CD1c-positive myeloid dendritic cell (primary cell): Measurements from ENCODE around the gene PYCR2.
"Not testable (repeated sequence)": the region's sequence is repeated elsewhere in the genome, so short reads cannot be mapped to it uniquely, and the experiment has no call there.

Experiments used
- DNase-seq: peaks from one replicate; pipeline ENCODE4 v3.0.0-alpha.2; 2016; ENCODE audit errors: extremely low spot score

The PYCR2 gene

DNA sequence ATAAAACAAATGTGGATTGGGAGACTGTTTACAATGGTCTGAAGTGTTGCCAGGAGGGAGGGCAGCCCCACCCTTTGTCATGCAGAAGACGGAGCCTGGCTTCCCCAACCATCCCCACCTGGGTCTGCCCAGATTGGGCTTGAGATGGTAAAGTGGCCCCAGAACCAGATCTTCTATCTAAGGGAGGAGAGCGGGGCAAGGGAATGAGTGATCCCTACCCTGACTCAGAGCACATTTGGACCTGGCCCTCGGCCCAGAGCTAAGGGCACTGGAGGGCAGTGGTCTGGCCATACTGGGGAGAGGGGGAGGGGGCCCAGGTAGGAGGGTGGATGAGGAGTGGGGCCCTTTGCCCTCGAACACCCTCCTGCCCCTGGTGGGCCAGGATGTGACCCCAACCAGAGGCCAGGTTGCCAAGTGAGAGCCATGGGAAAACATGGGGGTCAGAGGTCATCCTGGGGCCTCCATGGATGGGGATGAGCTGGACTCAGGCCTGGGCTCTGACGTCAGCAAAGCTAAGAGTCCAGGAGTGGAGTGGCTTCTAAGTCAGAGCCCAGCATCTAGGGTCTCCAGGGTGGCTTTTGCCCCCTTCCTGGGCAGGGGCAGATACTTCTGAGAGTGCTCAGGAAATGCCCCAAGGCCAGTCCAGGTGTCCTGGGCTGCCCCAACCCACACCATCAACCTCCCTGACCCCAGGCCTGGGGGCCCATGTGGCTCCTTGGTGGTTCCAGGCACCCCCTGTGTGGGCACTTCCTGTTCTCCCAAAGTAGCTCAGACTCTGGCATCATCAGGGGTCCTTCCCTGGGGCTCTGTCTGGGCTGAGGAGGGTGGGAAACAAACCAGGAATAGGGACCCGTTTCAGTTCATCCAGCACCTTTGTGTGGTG is 33.5 kb downstream of the PYCR2 start:
- DNase-seq = no peak

DNA sequence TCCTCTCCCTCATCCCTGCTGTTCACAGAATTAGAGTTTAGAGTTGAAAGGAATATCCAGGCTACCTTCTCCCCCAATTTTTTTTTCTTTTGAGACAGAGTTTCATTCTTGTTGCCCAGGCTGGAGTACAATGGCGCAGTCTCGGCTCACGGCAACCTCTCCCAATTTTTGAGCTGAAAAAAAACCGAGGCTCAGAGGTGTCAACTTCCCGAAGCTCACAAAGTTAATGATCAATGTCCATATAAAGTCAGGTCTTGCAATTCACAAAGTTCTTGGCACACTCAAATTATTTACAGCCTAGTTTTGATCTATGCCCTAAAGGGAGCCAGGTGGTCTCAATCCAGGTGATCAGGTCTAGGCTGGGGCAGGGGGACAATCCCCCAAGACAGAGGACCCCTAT is 34.3 kb downstream of the PYCR2 start:
- DNase-seq = no peak

DNA sequence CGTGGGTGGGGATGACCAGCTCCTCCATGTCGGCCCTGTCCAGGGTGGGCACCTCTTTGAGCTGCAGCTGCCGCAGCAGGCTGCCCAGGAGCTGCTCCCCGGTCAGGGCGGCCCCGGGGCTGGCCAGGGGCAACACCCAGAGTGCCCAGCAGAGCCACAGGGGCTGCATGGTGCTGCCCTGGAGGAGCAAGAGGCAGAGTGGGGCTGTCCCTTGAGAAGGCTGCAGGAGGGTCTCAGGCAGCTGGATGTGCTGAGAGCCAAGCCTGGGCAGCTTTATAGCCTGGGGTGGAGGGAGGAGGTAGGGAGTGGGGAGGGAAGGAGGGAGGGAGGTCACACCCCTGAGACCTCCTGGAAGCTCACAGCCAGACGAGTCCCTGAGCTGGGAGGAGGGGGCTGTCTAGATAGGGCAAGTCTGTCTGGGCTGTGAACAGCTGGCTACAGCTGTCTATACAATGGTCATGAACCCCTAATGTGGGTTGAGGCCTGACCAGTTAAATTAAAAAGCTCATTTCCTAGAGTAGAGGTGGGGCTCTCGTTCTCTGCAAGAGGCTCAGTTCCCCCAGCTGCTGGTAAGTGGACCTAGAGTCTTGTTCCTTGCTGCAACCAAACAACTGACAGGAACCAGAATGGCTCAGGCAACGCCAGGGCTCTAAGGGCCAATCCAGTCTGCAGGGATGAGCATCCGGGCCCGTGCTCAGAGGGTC is 35.0 kb downstream of the PYCR2 start, which contains the start of gene LEFTY1:
Gene LEFTY1 (minus strand): TSS at position 249 of the 704 bp plus-strand sequence. CDS start 80 bp downstream, at position 169.
- DNase-seq = no peak

DNA sequence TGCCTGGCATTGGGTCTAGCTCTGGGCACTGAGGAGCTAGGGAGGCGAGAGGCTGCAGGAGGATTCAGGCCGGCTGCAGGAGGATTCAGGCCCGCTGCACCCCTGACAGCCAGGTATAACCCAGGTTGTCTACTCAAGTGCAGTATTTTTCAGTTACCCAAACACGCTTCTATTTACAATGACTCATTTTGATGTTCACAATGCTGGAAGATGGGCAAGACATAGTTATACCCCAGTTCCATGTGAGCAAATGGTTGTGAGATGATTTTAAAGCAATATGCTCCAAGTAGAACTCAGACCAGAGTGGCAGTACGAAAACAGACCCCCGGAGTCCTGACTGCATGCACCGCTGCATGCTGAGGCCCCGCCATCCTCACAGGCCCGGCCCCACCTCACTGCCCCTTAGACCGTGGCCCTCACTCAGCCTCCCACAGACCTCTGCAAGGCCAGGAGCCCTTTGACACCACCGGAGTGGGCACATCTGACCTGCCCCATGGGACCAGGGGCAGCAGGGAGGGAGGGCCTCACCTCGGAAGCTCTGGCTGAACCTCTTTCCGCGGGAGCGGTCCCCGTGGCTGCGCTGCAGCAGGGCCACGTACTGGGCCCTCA is 35.7 kb downstream of the PYCR2 start:
- no peak for DNase-seq

DNA sequence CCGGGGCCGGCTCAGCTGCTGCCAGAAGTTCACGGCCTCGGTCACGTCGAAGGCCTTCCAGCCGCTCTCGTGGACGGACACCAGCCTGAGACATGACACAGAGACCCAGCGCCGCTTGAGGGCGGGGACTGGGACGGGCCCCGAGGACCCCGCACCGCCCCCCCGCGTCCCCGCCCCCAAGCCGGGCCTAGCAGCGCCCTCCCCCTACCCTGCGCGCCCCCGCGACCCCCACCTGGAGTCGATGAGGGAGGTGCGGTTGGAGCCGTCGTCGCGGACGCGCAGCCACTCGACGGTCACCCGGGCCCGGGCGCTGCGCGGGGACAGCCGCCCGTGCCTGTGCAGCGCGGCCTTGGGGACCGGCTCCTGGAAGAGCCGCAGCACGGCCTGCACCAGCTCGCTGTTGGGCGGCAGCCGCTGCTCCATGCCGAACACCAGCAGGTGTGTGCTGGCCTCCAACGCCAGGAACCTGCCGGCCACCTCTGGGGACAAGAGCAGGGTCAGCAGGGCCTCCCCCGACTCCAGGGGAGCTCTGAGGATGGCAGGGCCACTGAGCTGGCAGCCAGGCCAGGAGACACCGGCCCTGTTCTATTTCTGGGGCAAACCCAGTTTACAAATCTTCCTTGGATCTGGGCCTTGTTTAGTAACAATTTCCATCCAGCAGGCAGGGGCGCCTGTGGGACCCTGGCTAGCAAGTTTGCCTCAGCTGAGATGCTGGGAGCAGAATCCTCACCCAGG is 36.3 kb downstream of the PYCR2 start:
- not testable (repeated sequence) for DNase-seq

DNA sequence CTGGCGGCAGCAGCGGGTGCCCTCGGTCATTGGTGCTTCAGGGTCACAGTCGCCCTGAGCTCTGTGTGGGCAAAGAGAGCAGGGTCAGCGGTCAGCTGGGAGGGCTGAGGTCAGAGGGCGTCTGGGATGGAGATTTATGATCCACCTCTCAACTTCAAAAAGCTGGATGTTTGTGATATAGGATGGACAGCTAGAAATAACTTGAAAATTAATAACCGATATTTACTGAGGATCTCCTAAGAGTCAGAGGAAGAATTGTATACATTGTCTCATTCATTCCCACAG is 37.1 kb downstream of the PYCR2 start:
- DNase-seq = no peak

DNA sequence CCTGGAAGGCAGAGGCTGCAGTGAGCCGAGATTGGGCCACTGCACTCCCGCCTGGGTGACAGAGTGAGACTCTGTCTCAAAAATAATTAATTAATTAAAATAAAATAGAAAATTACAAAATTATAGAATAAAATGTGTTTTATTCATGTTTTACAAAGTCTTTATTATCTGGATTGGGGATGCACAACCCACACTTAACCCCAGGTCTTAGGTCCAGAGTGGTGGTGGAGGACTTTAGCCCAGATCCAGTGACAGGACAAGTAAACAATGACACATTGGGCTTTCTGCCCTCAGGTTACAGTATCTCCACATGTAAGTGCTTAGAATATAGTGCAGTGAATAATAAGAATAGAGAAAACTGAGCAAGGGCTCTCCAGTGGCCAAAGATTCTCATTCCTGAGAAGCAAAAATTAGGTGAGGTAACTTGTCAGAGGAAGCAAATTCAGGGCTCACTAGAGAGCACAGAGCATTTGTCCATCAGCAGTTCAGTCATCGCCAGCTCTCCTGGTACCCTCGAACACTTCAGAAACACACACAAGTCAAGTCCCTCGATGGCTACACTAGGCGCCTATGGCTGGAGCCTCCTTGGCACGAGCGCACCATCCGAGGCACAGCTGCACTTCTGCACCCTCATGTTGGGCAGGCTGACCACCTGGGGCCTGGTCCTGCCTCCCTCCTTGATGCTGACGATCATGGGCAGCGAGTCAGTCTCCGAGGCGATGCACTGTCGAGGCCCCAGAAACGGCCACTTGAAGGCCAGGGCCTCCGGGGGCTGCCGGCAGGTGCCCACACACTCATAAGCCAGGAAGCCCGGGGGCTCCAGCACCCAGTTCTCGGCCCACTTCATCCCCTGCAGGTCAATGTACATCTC is 37.7 kb downstream of the PYCR2 start:
- no peak for DNase-seq

DNA sequence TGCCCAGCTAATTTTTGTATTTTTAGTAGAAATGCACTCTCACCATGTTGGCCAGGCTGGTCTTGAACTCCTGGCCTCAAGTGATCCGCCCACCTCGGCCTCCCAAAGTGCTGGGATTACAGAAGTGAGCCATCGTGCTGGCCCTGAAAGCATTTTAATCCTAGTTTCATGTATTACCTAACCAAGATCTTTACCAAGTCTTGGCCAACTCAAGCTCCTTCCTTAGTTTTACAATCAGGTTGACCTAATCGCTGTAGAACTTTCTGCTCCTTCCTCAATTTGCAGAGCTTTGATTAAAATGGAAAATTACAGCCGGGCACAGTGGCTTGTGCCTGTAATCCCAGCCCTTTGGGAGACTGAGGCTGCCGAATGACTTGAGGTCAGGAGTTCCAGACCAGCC is 38.7 kb downstream of the PYCR2 start:
- DNase-seq = peak; percentile 63

DNA sequence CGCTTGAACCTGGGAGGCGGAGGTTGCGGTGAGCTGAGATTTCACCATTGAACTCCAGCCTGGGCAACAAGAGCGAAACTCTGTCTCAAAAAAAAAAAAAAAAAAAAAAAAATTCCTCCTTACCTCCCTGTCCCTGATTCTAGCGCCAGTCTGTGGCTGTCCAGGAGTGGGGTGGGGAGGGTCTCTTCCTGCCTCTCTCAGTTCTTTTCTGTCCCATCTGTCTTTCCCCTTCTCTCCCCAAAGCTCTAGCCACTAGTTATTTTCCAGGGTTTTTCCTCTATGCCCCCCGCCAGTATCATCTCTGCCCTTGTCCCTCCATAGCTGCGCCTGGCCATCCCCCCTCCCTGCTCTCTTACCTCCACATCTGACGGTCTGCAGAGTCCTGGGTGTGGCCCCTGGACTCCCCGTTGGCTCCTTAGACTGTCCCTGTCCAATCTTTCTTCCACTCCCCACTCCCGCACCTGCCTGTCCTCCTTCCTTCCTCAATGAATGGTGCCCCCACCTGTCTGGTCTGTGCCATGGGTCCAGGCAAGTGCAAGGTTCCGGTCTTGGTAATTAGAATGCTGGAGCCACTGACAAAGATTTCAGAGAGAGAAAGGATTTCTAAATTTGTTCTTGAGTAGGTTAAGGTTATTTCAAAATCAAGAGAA is 40.3 kb downstream of the PYCR2 start:
- no peak for DNase-seq

DNA sequence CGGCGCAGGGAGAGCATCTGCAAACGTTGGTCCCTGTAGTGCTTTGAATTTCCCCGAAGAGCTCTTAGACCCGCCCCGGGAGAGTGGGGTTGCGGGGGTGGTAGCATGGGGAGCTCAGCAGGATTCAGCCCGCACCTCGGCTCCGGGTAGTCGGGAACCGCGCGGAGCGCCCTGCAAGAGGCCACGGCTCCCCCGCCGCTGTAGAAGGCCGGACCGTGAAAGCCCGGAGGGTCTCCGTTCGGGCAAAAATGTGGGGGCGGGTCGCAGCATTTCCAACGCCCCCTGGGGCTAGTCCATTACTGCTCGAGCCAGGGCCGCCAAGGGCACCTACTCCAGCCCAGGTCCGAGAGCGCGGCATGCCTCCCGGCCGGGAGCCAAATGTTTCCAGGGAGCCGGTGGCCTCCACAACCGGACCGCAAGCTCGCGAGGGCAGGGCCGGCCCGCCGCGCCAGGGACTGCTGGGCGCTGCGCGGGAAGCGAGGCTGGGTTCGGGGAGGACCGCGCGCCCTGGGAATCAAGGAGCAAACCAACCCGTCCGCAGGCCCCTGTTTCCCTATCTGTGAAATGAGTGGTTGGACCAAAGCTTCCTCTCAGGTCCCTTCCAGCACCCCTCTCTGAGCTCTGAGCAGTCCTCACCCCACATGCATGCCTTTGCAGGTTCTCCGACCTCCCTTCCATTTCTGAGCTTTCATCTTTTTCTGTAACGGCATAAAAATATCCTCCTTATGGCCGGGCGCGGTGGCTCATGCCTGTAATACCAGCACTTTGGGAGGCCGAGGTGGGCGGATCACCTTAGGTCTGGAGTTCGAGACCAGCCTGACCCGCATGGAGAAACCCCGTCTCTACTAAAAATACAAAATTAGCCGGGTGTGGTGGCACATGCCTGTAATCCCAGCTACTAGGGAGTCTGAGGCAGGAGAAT is 41.1 kb downstream of the PYCR2 start:
- DNase-seq = peak; percentile 24

DNA sequence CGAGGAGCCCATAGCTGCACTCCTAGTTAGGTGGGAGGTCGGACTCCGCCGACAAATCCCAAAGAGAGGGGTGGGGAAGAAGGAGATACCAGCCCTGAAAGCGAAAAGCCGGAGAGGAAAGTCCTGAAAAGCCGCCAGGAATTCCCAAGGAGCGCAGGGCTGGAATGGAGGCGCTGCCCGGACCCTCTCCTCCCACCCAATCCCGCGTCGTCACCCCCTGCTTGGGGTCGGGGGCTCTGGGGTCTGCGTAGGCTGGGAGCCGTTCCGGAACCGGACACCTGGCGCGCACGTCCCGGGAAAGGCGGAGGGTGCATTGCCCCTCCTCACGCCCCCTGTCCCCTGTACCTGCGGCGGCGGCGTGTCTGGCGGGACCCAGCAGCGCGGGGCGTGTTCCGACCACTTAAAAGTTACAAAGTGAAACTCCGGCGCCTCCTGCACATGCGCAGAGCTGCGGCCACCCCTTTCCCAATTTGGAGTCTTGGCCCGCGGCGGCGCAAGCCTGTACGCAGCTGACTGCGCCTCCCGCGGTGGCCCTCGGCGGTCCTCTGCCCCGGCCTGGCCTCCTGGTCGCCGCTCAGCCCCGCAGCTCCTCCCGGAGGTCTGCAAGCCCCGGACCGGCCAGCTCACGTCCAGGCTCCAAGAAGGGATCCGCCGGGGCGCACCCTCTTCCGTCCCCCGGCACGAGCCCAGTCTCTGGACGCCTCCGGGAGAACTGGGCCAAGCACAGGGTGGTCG is 41.9 kb downstream of the PYCR2 start, which contains the start of gene TMEM63A:
Gene TMEM63A (minus strand): TSS at position 422 of the 735 bp plus-strand sequence. CDS start 4,800 bp downstream, outside the sequence.
- DNase-seq = peak; percentile 91

DNA sequence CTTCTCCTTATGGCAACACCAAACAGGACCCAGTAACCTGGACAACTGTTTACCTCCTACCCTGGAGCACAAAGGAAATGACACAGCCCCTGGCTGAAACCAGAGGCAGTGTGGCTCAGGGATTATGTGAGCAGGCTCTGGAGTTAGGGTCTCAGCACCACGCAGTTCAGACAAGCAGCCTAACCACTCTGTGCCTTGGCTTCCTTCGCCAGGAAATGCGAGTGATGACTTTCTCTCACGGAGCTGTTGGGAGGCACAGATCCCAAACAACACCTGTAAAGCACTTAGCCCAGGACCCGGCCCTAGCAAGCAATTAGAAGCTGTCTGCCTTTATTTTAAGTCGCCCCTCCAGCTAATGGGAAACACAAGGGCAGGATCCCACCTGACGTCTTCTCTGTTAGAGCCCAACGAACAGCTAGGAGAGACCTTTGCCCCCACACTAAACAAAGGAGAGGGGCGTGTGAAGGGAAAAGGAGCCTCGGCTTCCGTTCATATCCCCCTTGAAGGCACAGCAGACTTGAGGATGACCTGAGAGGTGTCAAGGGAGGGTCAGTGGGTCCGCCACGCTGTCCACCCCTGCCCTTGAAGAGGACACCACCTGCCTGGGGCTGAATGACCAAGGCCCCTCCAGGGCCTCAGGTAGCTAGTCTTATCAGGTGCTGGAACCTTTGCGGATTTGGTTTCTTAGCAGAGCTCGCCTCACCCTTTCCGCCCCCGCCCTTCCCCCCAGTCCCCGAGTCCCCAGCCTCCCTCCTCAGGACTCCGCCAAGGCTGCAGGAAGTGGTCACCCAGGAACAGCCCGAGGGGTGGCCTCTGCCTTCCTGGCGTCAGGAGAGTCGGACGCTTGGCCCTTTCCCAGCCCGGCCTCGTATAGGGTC is 42.7 kb downstream of the PYCR2 start:
- DNase-seq = peak; percentile 43

DNA sequence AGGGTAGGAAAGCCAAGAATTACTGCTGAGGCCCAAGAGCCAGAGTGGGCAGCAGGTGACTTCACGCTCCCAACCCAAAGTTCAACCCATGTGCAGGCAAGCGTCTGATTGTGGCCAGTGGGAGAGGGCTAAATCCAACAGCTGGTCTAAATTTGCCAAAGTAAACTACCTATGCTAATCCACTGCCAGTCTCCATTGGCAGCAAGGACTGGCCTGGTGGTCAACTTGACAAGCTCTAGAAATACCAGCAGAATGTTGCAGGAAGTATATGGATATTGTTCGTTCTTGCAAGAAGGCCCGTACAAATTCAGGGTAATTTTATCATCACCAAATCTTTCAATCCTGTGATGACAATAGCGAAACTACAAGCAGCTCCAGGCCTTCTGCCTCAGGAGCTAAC is 43.4 kb downstream of the PYCR2 start:
- no peak for DNase-seq

DNA sequence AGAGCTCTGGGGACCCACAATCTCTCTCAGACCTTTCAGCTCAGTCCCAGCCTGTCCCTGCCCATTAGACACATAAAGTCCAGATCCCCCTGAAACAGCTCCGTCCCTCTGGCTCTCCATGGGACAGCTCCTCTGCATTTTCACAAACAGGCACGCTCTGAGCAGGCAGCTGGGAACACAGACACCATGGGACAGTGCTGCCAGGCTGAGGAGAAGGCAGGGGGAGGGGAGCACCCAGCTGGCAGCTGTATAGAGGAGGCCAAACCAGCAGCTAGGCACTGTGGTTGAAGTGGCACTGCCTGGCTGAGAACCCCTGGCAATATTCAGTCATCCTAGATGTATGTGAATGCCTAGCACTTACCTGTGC is 43.8 kb downstream of the PYCR2 start:
- DNase-seq = no peak

DNA sequence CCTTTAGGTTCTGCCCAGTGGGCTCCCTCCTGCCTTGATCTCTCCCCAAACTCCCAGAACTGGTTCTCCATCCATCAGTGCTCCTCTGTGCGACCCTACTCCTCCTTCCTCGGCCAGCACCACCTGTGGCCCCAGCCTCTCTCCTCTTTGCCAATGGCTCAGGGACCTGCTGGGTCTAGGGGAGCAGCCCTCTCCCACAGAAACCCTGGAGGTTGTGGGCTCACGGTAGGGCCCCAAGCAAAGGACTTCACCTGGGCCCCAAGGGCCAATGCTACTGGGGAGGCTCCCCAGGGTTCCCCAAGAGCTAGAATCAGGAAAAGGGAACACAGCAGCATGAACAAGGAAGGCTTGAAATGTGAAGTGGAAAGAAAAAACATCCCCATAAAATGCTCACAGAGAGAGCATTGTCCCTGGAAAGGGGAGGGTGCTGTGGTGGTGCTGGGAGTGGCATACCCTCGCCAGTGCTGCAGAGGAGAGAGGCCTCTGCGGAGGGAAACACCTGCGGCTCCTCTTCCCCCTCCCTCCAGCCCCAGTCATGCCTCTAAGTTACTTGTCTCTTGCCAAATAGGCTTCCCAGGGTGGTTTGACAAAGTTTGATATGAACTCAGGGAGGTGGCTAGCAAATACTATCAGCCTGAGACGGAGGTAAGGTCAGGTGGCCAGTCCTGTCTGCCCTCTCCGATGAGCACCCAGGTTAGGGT is 44.4 kb downstream of the PYCR2 start:
- no peak for DNase-seq

DNA sequence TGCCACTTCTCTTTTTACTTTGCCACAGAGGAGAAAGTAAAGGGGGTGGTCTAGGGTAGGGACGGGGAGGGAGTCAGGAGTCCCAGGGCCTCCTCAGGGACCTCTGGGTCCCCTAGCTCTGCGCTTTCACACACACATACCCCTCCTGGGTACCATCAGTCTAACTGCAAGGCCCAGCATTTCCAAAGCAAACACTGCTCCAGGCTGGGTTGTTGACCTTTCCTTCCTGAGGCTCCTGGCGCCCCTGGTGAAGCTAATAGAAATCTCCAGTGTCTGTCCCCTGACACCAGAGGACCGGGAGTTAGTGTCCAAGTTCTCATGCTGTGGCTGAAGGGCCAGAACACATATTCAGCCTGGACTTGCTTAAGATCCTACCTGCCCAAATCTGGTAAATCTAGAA is 45.8 kb downstream of the PYCR2 start:
- no peak for DNase-seq

DNA sequence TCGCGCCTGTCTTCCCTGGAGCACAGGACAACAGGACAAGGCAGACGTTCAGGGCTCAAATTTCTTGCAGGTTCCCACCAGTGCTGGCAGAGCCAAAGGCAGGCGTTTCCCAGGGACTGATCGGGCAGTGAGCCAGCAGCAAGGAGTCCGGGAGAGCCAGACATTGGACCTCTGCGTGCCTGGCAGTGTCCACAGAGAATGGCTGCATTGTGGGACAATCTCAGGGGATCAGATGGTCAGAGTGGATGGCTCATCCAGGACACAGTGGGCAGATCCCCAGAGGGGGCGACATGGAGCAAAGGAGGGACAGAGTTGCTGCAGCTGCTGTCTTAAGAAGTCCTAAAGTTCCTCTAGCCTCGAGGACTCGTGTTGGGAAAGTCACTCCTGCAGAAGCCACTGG is 46.5 kb downstream of the PYCR2 start:
- peak; percentile 18 for DNase-seq
